ENCODE measurements around the gene SLC35D1.

DNA sequence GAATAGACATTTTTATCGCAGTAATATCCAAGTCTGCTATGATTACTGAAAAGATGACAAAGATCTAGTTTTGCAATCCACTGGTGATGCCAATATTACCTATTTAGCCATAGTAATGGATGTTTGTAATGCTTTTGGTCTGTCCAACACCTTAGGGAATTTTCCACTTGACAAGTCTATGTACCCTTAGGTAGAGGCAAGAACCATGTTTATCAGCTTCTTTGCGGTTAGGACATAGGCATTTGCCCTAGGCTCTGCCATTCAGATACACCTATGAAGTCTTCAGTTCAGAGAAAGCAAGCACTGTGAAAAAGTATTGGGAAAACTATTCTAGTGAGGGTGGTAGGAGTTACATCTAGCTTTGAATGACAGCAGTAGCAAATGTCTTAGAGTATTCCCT is 40.2 kb upstream of the SLC35D1 start:
- TF ChIP-seq, protein P1, sequence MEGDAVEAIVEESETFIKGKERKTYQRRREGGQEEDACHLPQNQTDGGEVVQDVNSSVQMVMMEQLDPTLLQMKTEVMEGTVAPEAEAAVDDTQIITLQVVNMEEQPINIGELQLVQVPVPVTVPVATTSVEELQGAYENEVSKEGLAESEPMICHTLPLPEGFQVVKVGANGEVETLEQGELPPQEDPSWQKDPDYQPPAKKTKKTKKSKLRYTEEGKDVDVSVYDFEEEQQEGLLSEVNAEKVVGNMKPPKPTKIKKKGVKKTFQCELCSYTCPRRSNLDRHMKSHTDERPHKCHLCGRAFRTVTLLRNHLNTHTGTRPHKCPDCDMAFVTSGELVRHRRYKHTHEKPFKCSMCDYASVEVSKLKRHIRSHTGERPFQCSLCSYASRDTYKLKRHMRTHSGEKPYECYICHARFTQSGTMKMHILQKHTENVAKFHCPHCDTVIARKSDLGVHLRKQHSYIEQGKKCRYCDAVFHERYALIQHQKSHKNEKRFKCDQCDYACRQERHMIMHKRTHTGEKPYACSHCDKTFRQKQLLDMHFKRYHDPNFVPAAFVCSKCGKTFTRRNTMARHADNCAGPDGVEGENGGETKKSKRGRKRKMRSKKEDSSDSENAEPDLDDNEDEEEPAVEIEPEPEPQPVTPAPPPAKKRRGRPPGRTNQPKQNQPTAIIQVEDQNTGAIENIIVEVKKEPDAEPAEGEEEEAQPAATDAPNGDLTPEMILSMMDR (conservative IDR thresholded peaks at IDR 0.05; ENCODE audit: low read depth, low read length) = no peak
- TF ChIP-seq EZH2 (IDR thresholded peaks at IDR 0.05; ENCODE audit: borderline replicate concordance, low read depth, low read length, poor library complexity, severe bottlenecking) = no peak

All from A673 (cell line).